Endothelial cell of umbilical vein (primary cell): ENCODE measurements around the gene RAN. TPM values are rescaled to one million over a fixed set of nuclear protein-coding genes. Genes with fewer than 3 reads are reported as not detected.

Experiments
- BruUV-seq: library from RNA; stranded (reverse); fragments of 400-500 nt; replicated peaks from 2 replicates; lab custom pipeline; 2021; lab: Mats Ljungman, UMichigan
- CTCF ChIA-PET: fragments of 300-600, 350-600 bp; sonication (Branson Sonifier 250); formaldehyde crosslinking; loops from one replicate; lab custom pipeline; 2021; ENCODE audit warnings: antibody characterized with exemption, inconsistent platforms; lab: Charles Lee
- POLR2A ChIA-PET: fragments of 300-600, 350-600 bp; sonication (Branson Sonifier 250); formaldehyde crosslinking; loops from one replicate; lab custom pipeline; 2021; ENCODE audit warnings: antibody characterized with exemption, inconsistent platforms; lab: Charles Lee
- DNase-seq: peaks from one replicate; pipeline ENCODE4 v3.0.0-alpha.2; 2011; ENCODE audit warnings: low read depth, low spot score
- FAIRE-seq: peaks from 2 replicates; lab custom pipeline; 2011; peaks lifted over from hg19 to GRCh38; lab: Jason Lieb, UNC
- H2AFZ ChIP-seq: 2 replicates; pipeline ENCODE4 v1.6.0; 2012; ENCODE audit warnings: low read depth, low read length, control low read depth, inconsistent platforms
- H3K27ac ChIP-seq: 2 replicates; pipeline ENCODE4 v1.5.1; 2011; ENCODE audit warnings: low read depth, mild to moderate bottlenecking, control low read depth, low read length, moderate library complexity; ENCODE audit not compliant: insufficient read depth
- H3K27me3 ChIP-seq, 2 experiments: 2 replicates each; pipeline versions ENCODE4 v1.6.0 to v1.6.1; 2011; ENCODE audit warnings: low read length in 2 of 2, mixed read lengths in 1 of 2; ENCODE audit not compliant: control insufficient read depth in 2 of 2, insufficient read depth in 2 of 2
- H3K36me3 ChIP-seq, 2 experiments: 2 replicates in 1 of 2; 3 replicates in 1 of 2; pipeline ENCODE4 v1.5.1; 2011; ENCODE audit warnings: low read length in 2 of 2, mild to moderate bottlenecking in 1 of 2, moderate library complexity in 1 of 2; ENCODE audit not compliant: control insufficient read depth in 2 of 2, insufficient read depth in 2 of 2; ENCODE audit errors: extremely low read depth in 1 of 2
- H3K4me1 ChIP-seq: 3 replicates; pipeline ENCODE4 v1.5.1; 2011; ENCODE audit warnings: mild to moderate bottlenecking, low read length; ENCODE audit not compliant: control insufficient read depth, insufficient read depth; ENCODE audit errors: extremely low read depth
- H3K4me2 ChIP-seq: 2 replicates; pipeline ENCODE4 v1.6.1; 2011; ENCODE audit warnings: low read length, control low read depth, mixed read lengths; ENCODE audit not compliant: insufficient read depth
- H3K4me3 ChIP-seq, 3 experiments: fragments of 200-600 bp in 1 of 3; sonication (generic), shearing (Covaris generic) in 1 of 3; replicated peaks in 1 of 3; 2 replicates each; pipeline ENCODE4 v1.5.1; 2011 to 2016; ENCODE audit warnings: control low read depth in 3 of 3, low read length in 3 of 3, mild to moderate bottlenecking in 2 of 3, inconsistent platforms in 1 of 3, low read depth in 1 of 3, moderate library complexity in 1 of 3; ENCODE audit not compliant: insufficient read depth in 1 of 3
- H3K79me2 ChIP-seq: 2 replicates; pipeline ENCODE4 v1.6.0; 2012; ENCODE audit warnings: low read length, inconsistent platforms; ENCODE audit not compliant: control insufficient read depth, insufficient read depth
- H3K9ac ChIP-seq: replicated peaks from 2 replicates; pipeline ENCODE3; 2011; ENCODE audit warnings: low read length, control low read depth; ENCODE audit not compliant: insufficient read depth; ENCODE audit errors: extremely low read depth
- H3K9me1 ChIP-seq: replicated peaks from 3 replicates; pipeline ENCODE4 v1.6.0; 2011; ENCODE audit warnings: mild to moderate bottlenecking, low read length; ENCODE audit not compliant: control insufficient read depth, insufficient read depth; ENCODE audit errors: extremely low read depth
- H3K9me3 ChIP-seq: replicated peaks from 2 replicates; pipeline ENCODE4 v1.5.1; 2012; ENCODE audit warnings: low read length, inconsistent platforms; ENCODE audit not compliant: control insufficient read depth, insufficient read depth
- H4K20me1 ChIP-seq: replicated peaks from 2 replicates; pipeline ENCODE3; 2011; ENCODE audit warnings: mild to moderate bottlenecking, low read length; ENCODE audit not compliant: control insufficient read depth, insufficient read depth; ENCODE audit errors: extremely low read depth
- CTCF ChIP-seq, 2 donors: IDR thresholded peaks; 1 replicate in 1 of 2; 2 replicates in 1 of 2; pipeline ENCODE4 v1.5.1; 2011; ENCODE audit warnings: low read length in 2 of 2, mild to moderate bottlenecking in 2 of 2, moderate library complexity in 2 of 2, control low read depth in 1 of 2, inconsistent platforms in 1 of 2, low read depth in 1 of 2; ENCODE audit not compliant: insufficient read depth in 1 of 2; ENCODE audit errors: extremely low read depth in 1 of 2
- EZH2 ChIP-seq: IDR thresholded peaks from 2 replicates; pipeline ENCODE4 v1.6.1; 2012; ENCODE audit warnings: borderline replicate concordance, low read depth, mild to moderate bottlenecking, moderate library complexity, low read length, inconsistent platforms; ENCODE audit not compliant: severe bottlenecking
- FOS ChIP-seq: IDR thresholded peaks from 2 replicates; pipeline ENCODE4 v1.6.1; 2011; ENCODE audit warnings: mild to moderate bottlenecking, low read length, moderate library complexity, borderline replicate concordance; ENCODE audit not compliant: insufficient read depth
- GATA2 ChIP-seq: IDR thresholded peaks from 2 replicates; pipeline ENCODE4 v1.7.0; 2011; ENCODE audit warnings: low read depth, mild to moderate bottlenecking, moderate library complexity, mixed read lengths, low read length; ENCODE audit not compliant: insufficient read length, insufficient read depth
- JUN ChIP-seq: IDR thresholded peaks from 2 replicates; pipeline ENCODE4 v1.6.1; 2011; ENCODE audit warnings: borderline replicate concordance, low read depth; ENCODE audit not compliant: insufficient read length, insufficient read depth
- MAX ChIP-seq: IDR thresholded peaks from 2 replicates; pipeline ENCODE4 v1.6.1; 2011; ENCODE audit not compliant: insufficient read depth, insufficient read length
- MYC ChIP-seq: IDR thresholded peaks from one replicate; pipeline ENCODE4 v1.6.1; 2011; ENCODE audit warnings: mild to moderate bottlenecking, low read depth, low read length
- POLR2A ChIP-seq: IDR thresholded peaks from 2 replicates; pipeline ENCODE4 v1.6.1; 2012; ENCODE audit warnings: low read depth, mild to moderate bottlenecking, control low read depth, low read length
- POLR2AphosphoS5 ChIP-seq: IDR thresholded peaks from 2 replicates; pipeline ENCODE4 v1.6.1; 2012; ENCODE audit warnings: low read depth, mild to moderate bottlenecking, control low read depth, low read length, moderate library complexity; ENCODE audit not compliant: insufficient read depth
- dilution Hi-C: fragments of 300-500 bp; cut with MboI; formaldehyde crosslinking; loops from one replicate; pipeline ENCODE4 v1.15.0; 2019; ENCODE audit warnings: low sequenced_read_pairs; ENCODE audit not compliant: extremely low pct_ligation_motif_present
- intact Hi-C: fragments of 100-400 bp; cut with micrococcal nuclease; formaldehyde crosslinking; loops from one replicate; pipeline ENCODE4 v1.10.0; 2022
- polyA plus RNA-seq, 4 experiments: library from polyadenylated mRNA; depleted of rRNA in 3 of 4; stranded (reverse) in 3 of 4; unstranded in 1 of 4; fragments of >200 nt; gene quantifications; 2 replicates each; pipeline versions ENCODE4 v1.2.1 to v1.2.3, GENCODE V29; 2011 to 2012; ENCODE audit warnings: missing spikeins in 1 of 4
- total RNA-seq: library from RNA; stranded (reverse); gene quantifications from 2 replicates; pipeline ENCODE4 v1.2.3, GENCODE V29; 2021

Gene RAN
- total and polyA plus RNA-seq, 2 donors (not counting 3 experiments of a cell fraction or from before 2014, with no cell fraction given): 1,075 to 1,205 TPM

GRCh38 chr12:130860311-130860710 lies 11.6 kb upstream of the RAN start:
- Histone ChIP-seq H3K27me3 (no peaks in the 10 kb centered on the region), H3K79me2 (no peaks in the 10 kb centered on the region), H3K36me3 (no peaks in the 10 kb centered on the region), H3K4me1 (no peaks in the 10 kb centered on the region), H4K20me1 (no peaks in the 10 kb centered on the region), H3K4me3 (no peak overlapping the region), H3K9ac (no peak overlapping the region), H3K9me3 (no peaks in the 10 kb centered on the region), H3K4me2 (no peak overlapping the region), H3K27ac (no peak overlapping the region), H3K9me1 (no peaks in the 10 kb centered on the region), H2AFZ (no peak overlapping the region)
- ChIA-PET POLR2A (no interaction called here), CTCF (no interaction called here)
- FAIRE-seq (no peak), DNase-seq (no peak)
- TF ChIP-seq CTCF (IDR thresholded peaks at IDR 0.05; ENCODE audit: extremely low read depth in 1 of 2, insufficient read depth in 1 of 2, low read depth in 1 of 2, low read length in 2 of 2): no peak
- no peak for TF ChIP-seq JUN
- no peak for TF ChIP-seq FOS
- no peak for TF ChIP-seq MAX
- no peak for TF ChIP-seq POLR2A
- no peak for TF ChIP-seq POLR2AphosphoS5
- no peak for TF ChIP-seq EZH2
- no peak for TF ChIP-seq GATA2
- no peak for TF ChIP-seq MYC
- intact Hi-C loops: no loop called here
- dilution Hi-C loops: no loop called here
- BruUV-seq: no TSS peak
